GM19351 (cell line): ENCODE measurements around the gene TSHZ3.

Source experiments
- ATAC-seq: cut with Tn5 transposase; IDR thresholded peaks from one replicate; pipeline ENCODE4 v1.9.1; 2021; ENCODE audit warnings: mild to moderate bottlenecking, moderate library complexity; ENCODE audit not compliant: unreplicated experiment

Gene TSHZ3

GRCh38 chr19:31266731-31267130 lies 82.5 kb downstream of the TSHZ3 start:
- ATAC-seq: no peak

GRCh38 chr19:31266196-31266595 lies 83.0 kb downstream of the TSHZ3 start:
- no peak for ATAC-seq

GRCh38 chr19:31264041-31264778 lies 85.0 kb downstream of the TSHZ3 start:
- no peak for ATAC-seq

GRCh38 chr19:31263328-31263727 lies 85.9 kb downstream of the TSHZ3 start:
- no peak for ATAC-seq

GRCh38 chr19:31262725-31263191 lies 86.5 kb downstream of the TSHZ3 start:
- no peak for ATAC-seq

GRCh38 chr19:31261603-31262212 lies 87.5 kb downstream of the TSHZ3 start:
- no peak for ATAC-seq

GRCh38 chr19:31261019-31261602 lies 88.1 kb downstream of the TSHZ3 start:
- ATAC-seq: no peak

- ATAC-seq: no peak
These were observed 88.9 kb downstream of the TSHZ3 start for GRCh38 chr19:31260171-31260933.

GRCh38 chr19:31258211-31259052 lies 90.8 kb downstream of the TSHZ3 start:
- ATAC-seq: no peak

- no peak for ATAC-seq
These were observed 91.7 kb downstream of the TSHZ3 start for GRCh38 chr19:31257426-31258130.

- ATAC-seq: no peak
These were observed 92.2 kb downstream of the TSHZ3 start for GRCh38 chr19:31257025-31257424.

- no peak for ATAC-seq
These were observed 92.7 kb downstream of the TSHZ3 start for GRCh38 chr19:31256593-31256960.

- no peak for ATAC-seq
These were observed 93.2 kb downstream of the TSHZ3 start for GRCh38 chr19:31255831-31256592.

GRCh38 chr19:31255174-31255799 lies 93.9 kb downstream of the TSHZ3 start:
- no peak for ATAC-seq

- ATAC-seq: no peak
These were observed 94.6 kb downstream of the TSHZ3 start for GRCh38 chr19:31254611-31255010.

- no peak for ATAC-seq
These were observed 95.1 kb downstream of the TSHZ3 start for GRCh38 chr19:31254180-31254551.

GRCh38 chr19:31253526-31254179 lies 95.6 kb downstream of the TSHZ3 start:
- ATAC-seq: no peak

- ATAC-seq: no peak
These were observed 96.8 kb downstream of the TSHZ3 start for GRCh38 chr19:31252441-31252840.
